K562 (cell line): ENCODE results near the gene TAS2R40.

Source experiments
- BACH1 ChIP-seq: fragments of 200-800 bp; sonication (Bioruptor generic); IDR thresholded peaks from 2 replicates; pipeline ENCODE4 v1.6.1; 2016; ENCODE audit warnings: missing genetic modification characterization, missing compliant biosample characterization
- DIDO1 ChIP-seq: fragments of 450-650 bp; IDR thresholded peaks from 2 replicates; pipeline ENCODE4 v1.6.1; 2016; ENCODE audit warnings: low read depth, missing biosample characterization, missing genetic modification characterization
- SOX6 ChIP-seq: fragments of 450-650 bp; IDR thresholded peaks from 2 replicates; pipeline ENCODE4 v1.6.1; 2014; ENCODE audit warnings: mild to moderate bottlenecking
- TF ChIP-seq, protein P1 (sequence below), 3 experiments: IDR thresholded peaks in 2 of 3; conservative IDR thresholded peaks in 1 of 3; 2 replicates each; pipeline ENCODE4 v1.5.1; 2011 to 2012; ENCODE audit warnings: low read length in 3 of 3, mild to moderate bottlenecking in 3 of 3, control low read depth in 2 of 3, improper control_type of control experiment in 1 of 3, inconsistent platforms in 1 of 3, low read depth in 1 of 3, mixed read lengths in 1 of 3, moderate library complexity in 1 of 3; ENCODE audit not compliant: insufficient read depth in 2 of 3

GRCh38 chr7:143240291-143241168 lies 18.7 kb downstream of the TAS2R40 start:
- TF ChIP-seq, protein P1, sequence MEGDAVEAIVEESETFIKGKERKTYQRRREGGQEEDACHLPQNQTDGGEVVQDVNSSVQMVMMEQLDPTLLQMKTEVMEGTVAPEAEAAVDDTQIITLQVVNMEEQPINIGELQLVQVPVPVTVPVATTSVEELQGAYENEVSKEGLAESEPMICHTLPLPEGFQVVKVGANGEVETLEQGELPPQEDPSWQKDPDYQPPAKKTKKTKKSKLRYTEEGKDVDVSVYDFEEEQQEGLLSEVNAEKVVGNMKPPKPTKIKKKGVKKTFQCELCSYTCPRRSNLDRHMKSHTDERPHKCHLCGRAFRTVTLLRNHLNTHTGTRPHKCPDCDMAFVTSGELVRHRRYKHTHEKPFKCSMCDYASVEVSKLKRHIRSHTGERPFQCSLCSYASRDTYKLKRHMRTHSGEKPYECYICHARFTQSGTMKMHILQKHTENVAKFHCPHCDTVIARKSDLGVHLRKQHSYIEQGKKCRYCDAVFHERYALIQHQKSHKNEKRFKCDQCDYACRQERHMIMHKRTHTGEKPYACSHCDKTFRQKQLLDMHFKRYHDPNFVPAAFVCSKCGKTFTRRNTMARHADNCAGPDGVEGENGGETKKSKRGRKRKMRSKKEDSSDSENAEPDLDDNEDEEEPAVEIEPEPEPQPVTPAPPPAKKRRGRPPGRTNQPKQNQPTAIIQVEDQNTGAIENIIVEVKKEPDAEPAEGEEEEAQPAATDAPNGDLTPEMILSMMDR (IDR thresholded peaks at IDR 0.05 in 2 of 3, conservative IDR thresholded peaks at IDR 0.05 in 1 of 3; ENCODE audit: insufficient read depth in 2 of 3, low read depth in 1 of 3, low read length in 3 of 3) = peak; percentile 95 to 98 (median 95)
- TF ChIP-seq DIDO1 (no peak; the same call in 1 of the 2 replicates), BACH1 (tag) (no peak), SOX6 (no peak)
